Neural cell (in vitro differentiated cells): ENCODE data around the gene FAM163A. TPM values are rescaled to one million over a fixed set of nuclear protein-coding genes. Genes with fewer than 3 reads are reported as not detected.

Source experiments
- H2AFZ ChIP-seq: fragments of 200-600, 300-800 bp; sonication (generic), shearing (Covaris generic); 2 replicates; pipeline ENCODE4 v1.6.0; 2014; ENCODE audit warnings: low read depth, mild to moderate bottlenecking, antibody characterized with exemption, low read length, moderate library complexity
- H3F3A ChIP-seq: fragments of 200-600 bp; shearing (Covaris generic); 2 replicates; pipeline ENCODE4 v1.6.1; 2016; ENCODE audit warnings: mild to moderate bottlenecking, moderate library complexity, mixed read lengths, antibody characterized with exemption, low read length; ENCODE audit not compliant: insufficient read depth, poor library complexity, severe bottlenecking
- H3K27ac ChIP-seq: fragments of 200-600, 300-800 bp; sonication (generic), shearing (Covaris generic); 2 replicates; pipeline ENCODE4 v1.5.1; 2014; ENCODE audit warnings: mild to moderate bottlenecking, low read length, moderate library complexity
- H3K27me3 ChIP-seq: fragments of 300-800, 200-600 bp; sonication (generic), shearing (Covaris generic); 2 replicates; pipeline ENCODE4 v1.6.0; 2014; ENCODE audit warnings: mild to moderate bottlenecking, low read depth, low read length, moderate library complexity; ENCODE audit not compliant: insufficient read depth
- H3K36me3 ChIP-seq: fragments of 300-800, 200-600 bp; sonication (generic), shearing (Covaris generic); 2 replicates; pipeline ENCODE4 v1.5.1; 2014; ENCODE audit warnings: mild to moderate bottlenecking, antibody characterized with exemption, low read length, moderate library complexity; ENCODE audit not compliant: insufficient read depth
- H3K4me2 ChIP-seq: fragments of 300-800, 200-600 bp; sonication (generic), shearing (Covaris generic); 2 replicates; pipeline ENCODE4 v1.6.0; 2014; ENCODE audit warnings: mild to moderate bottlenecking, low read length
- H3K4me3 ChIP-seq: fragments of 300-800, 200-600 bp; sonication (generic), shearing (Covaris generic); 2 replicates; pipeline ENCODE4 v1.5.1; 2014; ENCODE audit warnings: mild to moderate bottlenecking, low read length, moderate library complexity
- H3K79me2 ChIP-seq: fragments of 200-600 bp; shearing (Covaris generic); replicated peaks from 2 replicates; pipeline ENCODE4 v1.6.0; 2014; ENCODE audit warnings: mild to moderate bottlenecking, low read length, moderate library complexity; ENCODE audit not compliant: insufficient read depth
- H3K9ac ChIP-seq: fragments of 300-800, 200-600 bp; sonication (generic), shearing (Covaris generic); 2 replicates; pipeline ENCODE4 v1.6.1; 2016; ENCODE audit warnings: mild to moderate bottlenecking, low read length, mixed read lengths
- H3K9me2 ChIP-seq: fragments of 200-600 bp; shearing (Covaris generic); 2 replicates; pipeline ENCODE4 v1.6.1; 2016; ENCODE audit warnings: mild to moderate bottlenecking, low read length, mixed read lengths; ENCODE audit not compliant: insufficient read depth
- H3K9me3 ChIP-seq: fragments of 200-600, 300-800 bp; sonication (generic), shearing (Covaris generic); 2 replicates; pipeline ENCODE4 v1.6.1; 2016; ENCODE audit warnings: mild to moderate bottlenecking, mixed run types, low read length, moderate library complexity, mixed read lengths
- H4K20me1 ChIP-seq: fragments of 200-600 bp; shearing (Covaris generic); 2 replicates; pipeline ENCODE4 v1.6.1; 2016; ENCODE audit warnings: mild to moderate bottlenecking, mixed run types; ENCODE audit not compliant: insufficient read depth
- EP300 ChIP-seq: fragments of 450-650 bp; conservative IDR thresholded peaks from 2 replicates; pipeline ENCODE4 v1.6.1; 2014; ENCODE audit warnings: antibody characterized with exemption, mild to moderate bottlenecking, moderate library complexity; ENCODE audit not compliant: poor library complexity, severe bottlenecking
- EZH2 ChIP-seq: fragments of 200-600, 300-800 bp; shearing (Covaris generic), sonication (generic); IDR thresholded peaks from 2 replicates; pipeline ENCODE4 v1.6.1; 2014; ENCODE audit warnings: antibody characterized with exemption, low read length, borderline replicate concordance, mild to moderate bottlenecking; ENCODE audit not compliant: insufficient read depth, poor library complexity, severe bottlenecking
- MXI1 ChIP-seq: fragments of 450-650 bp; conservative IDR thresholded peaks from 2 replicates; pipeline ENCODE4 v1.6.1; 2014; ENCODE audit warnings: antibody characterized with exemption, mild to moderate bottlenecking; ENCODE audit not compliant: poor library complexity, severe bottlenecking
- POLR2AphosphoS5 ChIP-seq: IDR thresholded peaks from 2 replicates; pipeline ENCODE4 v1.6.1; 2012
- RAD21 ChIP-seq: fragments of 450-650 bp; conservative IDR thresholded peaks from 2 replicates; pipeline ENCODE4 v1.6.1; 2014; ENCODE audit warnings: antibody characterized with exemption, mild to moderate bottlenecking, moderate library complexity
- SMC3 ChIP-seq: fragments of 450-650 bp; conservative IDR thresholded peaks from 2 replicates; pipeline ENCODE4 v1.6.1; 2014; ENCODE audit warnings: antibody characterized with exemption, mild to moderate bottlenecking, moderate library complexity; ENCODE audit not compliant: poor library complexity
- TAF1 ChIP-seq: IDR thresholded peaks from 2 replicates; pipeline ENCODE4 v1.6.1; 2012; ENCODE audit warnings: low read depth
- polyA plus RNA-seq: library from polyadenylated mRNA; depleted of rRNA; stranded (reverse); fragments of >200 nt; gene quantifications from 2 replicates; pipeline ENCODE4 v1.2.3, GENCODE V29; 2014
- TF ChIP-seq, protein P1 (sequence below): IDR thresholded peaks from 2 replicates; pipeline ENCODE4 v1.6.1; 2012; ENCODE audit warnings: borderline replicate concordance
- TF ChIP-seq, protein P2 (sequence below): fragments of 450-650 bp; IDR thresholded peaks from 2 replicates; pipeline ENCODE4 v1.5.1; 2014; ENCODE audit warnings: antibody characterized with exemption, mild to moderate bottlenecking, moderate library complexity; ENCODE audit not compliant: poor library complexity, severe bottlenecking

Gene FAM163A
- polyA plus RNA-seq, 1 donor from 2014 or later, result 0.21 TPM

DNA sequence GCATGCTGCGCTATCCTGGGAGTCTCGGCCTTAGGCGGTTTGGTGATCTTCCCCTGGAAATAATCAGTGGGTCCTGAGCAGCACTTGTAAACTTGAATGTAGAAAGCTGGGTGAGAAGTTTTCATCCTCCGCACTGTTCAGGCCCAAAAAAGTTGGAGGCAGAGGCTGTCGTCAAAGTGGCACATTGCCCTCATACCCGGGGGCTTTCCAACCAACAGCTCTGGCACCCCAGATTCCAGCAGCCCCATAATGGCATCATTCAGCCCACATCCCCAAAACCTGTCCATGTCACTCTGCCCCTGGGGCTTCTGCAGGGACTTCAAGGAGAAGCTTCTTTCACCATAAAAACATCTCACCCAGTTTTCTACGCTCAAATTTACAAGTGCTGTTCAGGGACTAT, 75.2 kb downstream of the FAM163A start:
- Histone ChIP-seq H3K27ac (no peak overlapping the region), H3K4me3 (no peak overlapping the region), H3K9me3 (no peaks in the 10 kb centered on the region), H3K9me2 (no peaks in the 10 kb centered on the region), H3F3A (peaks cover 8% of the 10 kb centered on the region), H3K36me3 (no peaks in the 10 kb centered on the region), H3K79me2 (no peaks in the 10 kb centered on the region), H3K27me3 (no peaks in the 10 kb centered on the region), H2AFZ (no peak overlapping the region), H3K9ac (no peak overlapping the region), H3K4me2 (no peak overlapping the region), H4K20me1 (no peaks in the 10 kb centered on the region)
- TF ChIP-seq MXI1, result no peak
- TF ChIP-seq, protein P1, sequence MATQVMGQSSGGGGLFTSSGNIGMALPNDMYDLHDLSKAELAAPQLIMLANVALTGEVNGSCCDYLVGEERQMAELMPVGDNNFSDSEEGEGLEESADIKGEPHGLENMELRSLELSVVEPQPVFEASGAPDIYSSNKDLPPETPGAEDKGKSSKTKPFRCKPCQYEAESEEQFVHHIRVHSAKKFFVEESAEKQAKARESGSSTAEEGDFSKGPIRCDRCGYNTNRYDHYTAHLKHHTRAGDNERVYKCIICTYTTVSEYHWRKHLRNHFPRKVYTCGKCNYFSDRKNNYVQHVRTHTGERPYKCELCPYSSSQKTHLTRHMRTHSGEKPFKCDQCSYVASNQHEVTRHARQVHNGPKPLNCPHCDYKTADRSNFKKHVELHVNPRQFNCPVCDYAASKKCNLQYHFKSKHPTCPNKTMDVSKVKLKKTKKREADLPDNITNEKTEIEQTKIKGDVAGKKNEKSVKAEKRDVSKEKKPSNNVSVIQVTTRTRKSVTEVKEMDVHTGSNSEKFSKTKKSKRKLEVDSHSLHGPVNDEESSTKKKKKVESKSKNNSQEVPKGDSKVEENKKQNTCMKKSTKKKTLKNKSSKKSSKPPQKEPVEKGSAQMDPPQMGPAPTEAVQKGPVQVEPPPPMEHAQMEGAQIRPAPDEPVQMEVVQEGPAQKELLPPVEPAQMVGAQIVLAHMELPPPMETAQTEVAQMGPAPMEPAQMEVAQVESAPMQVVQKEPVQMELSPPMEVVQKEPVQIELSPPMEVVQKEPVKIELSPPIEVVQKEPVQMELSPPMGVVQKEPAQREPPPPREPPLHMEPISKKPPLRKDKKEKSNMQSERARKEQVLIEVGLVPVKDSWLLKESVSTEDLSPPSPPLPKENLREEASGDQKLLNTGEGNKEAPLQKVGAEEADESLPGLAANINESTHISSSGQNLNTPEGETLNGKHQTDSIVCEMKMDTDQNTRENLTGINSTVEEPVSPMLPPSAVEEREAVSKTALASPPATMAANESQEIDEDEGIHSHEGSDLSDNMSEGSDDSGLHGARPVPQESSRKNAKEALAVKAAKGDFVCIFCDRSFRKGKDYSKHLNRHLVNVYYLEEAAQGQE, result no peak
- no peak for TF ChIP-seq POLR2AphosphoS5
- no peak for TF ChIP-seq EP300
- no peak for TF ChIP-seq TAF1
- TF ChIP-seq EZH2, result no peak
- TF ChIP-seq, protein P2, sequence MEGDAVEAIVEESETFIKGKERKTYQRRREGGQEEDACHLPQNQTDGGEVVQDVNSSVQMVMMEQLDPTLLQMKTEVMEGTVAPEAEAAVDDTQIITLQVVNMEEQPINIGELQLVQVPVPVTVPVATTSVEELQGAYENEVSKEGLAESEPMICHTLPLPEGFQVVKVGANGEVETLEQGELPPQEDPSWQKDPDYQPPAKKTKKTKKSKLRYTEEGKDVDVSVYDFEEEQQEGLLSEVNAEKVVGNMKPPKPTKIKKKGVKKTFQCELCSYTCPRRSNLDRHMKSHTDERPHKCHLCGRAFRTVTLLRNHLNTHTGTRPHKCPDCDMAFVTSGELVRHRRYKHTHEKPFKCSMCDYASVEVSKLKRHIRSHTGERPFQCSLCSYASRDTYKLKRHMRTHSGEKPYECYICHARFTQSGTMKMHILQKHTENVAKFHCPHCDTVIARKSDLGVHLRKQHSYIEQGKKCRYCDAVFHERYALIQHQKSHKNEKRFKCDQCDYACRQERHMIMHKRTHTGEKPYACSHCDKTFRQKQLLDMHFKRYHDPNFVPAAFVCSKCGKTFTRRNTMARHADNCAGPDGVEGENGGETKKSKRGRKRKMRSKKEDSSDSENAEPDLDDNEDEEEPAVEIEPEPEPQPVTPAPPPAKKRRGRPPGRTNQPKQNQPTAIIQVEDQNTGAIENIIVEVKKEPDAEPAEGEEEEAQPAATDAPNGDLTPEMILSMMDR, result no peak
- no peak for TF ChIP-seq RAD21
- no peak for TF ChIP-seq SMC3

DNA sequence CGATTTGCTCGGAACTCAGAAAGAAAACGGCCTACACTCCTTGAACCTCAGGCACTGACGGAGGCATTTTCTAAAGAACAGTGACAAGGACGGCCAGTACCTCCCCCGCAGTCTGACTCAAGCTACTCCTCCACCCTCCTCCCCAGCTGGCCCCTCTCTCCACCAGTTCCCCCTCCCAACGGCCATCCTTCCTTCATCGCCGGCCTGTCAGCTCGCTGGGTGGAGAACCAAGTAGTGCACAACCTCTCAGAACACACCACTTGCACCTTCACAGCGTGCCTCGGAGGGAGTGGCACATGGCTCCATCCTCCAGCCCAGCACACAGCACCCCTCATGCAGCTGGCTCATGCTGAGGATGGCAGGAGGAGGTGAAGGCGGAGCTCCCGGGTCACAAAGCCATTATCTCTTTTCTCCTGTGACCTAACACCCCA, 75.7 kb downstream of the FAM163A start:
- Histone ChIP-seq H3K27ac (no peak overlapping the region), H3K36me3 (no peaks in the 10 kb centered on the region), H3K27me3 (no peaks in the 10 kb centered on the region), H3K79me2 (no peaks in the 10 kb centered on the region), H3K9me2 (no peaks in the 10 kb centered on the region), H3K9me3 (no peaks in the 10 kb centered on the region), H2AFZ (no peak overlapping the region), H3K4me2 (no peak overlapping the region), H3F3A (peaks cover 8% of the 10 kb centered on the region), H4K20me1 (no peaks in the 10 kb centered on the region), H3K4me3 (no peak overlapping the region), H3K9ac (no peak overlapping the region)
- TF ChIP-seq EZH2 (no peak), RAD21 (no peak), POLR2AphosphoS5 (no peak), TAF1 (no peak), MXI1 (no peak), EP300 (no peak), SMC3 (no peak)
- TF ChIP-seq, protein P2, result no peak
- TF ChIP-seq, protein P1, result no peak
